GM23338 (cell line): ENCODE results near the gene GVQW3. TPM values are rescaled to one million over a fixed set of nuclear protein-coding genes. Genes with fewer than 3 reads are reported as not detected.

Experiments used
- ATAC-seq: fragments of 200-7000 bp; cut with Tn5 transposase; 3 replicates; pipeline ENCODE4 v1.9.1; 2020
- DNase-seq: peaks from one replicate; pipeline ENCODE4 v3.0.0-alpha.2; 2015; ENCODE audit warnings: low spot score
- H2AFZ ChIP-seq: fragments of 200-600 bp; sonication (generic); 2 replicates; pipeline ENCODE4 v1.8.0; 2016; ENCODE audit warnings: antibody characterized with exemption, mild to moderate bottlenecking, moderate library complexity
- H3F3A ChIP-seq: fragments of 200-600 bp; sonication (generic); replicated peaks from 2 replicates; pipeline ENCODE4 v1.8.0; 2017; ENCODE audit warnings: antibody characterized with exemption, mixed run types, low read depth
- H3K27ac ChIP-seq: fragments of 200-600 bp; sonication (generic); 2 replicates; pipeline ENCODE4 v1.6.1; 2016; ENCODE audit warnings: low read depth
- H3K27me3 ChIP-seq: fragments of 200-600 bp; sonication (generic); 2 replicates; pipeline ENCODE4 v1.8.0; 2016; ENCODE audit warnings: mild to moderate bottlenecking, mixed run types, moderate library complexity; ENCODE audit not compliant: insufficient read depth
- H3K36me3 ChIP-seq: fragments of 200-600 bp; sonication (generic); 2 replicates; pipeline ENCODE4 v1.8.0; 2016; ENCODE audit warnings: mild to moderate bottlenecking; ENCODE audit not compliant: insufficient read depth
- H3K4me1 ChIP-seq: fragments of 200-600 bp; sonication (generic); 2 replicates; pipeline ENCODE4 v1.8.0; 2016; ENCODE audit warnings: mild to moderate bottlenecking, moderate library complexity; ENCODE audit not compliant: insufficient read depth
- H3K4me2 ChIP-seq: fragments of 200-600 bp; sonication (generic); 2 replicates; pipeline ENCODE4 v1.7.1; 2017; ENCODE audit warnings: mixed run types
- H3K4me3 ChIP-seq: fragments of 200-600 bp; sonication (generic); 2 replicates; pipeline ENCODE4 v1.6.1; 2016; ENCODE audit warnings: mixed run types
- H3K79me2 ChIP-seq: fragments of 200-600 bp; sonication (generic); replicated peaks from 2 replicates; pipeline ENCODE4 v1.8.0; 2017; ENCODE audit warnings: mild to moderate bottlenecking; ENCODE audit not compliant: insufficient read depth
- H3K9me2 ChIP-seq: fragments of 200-600 bp; sonication (generic); 2 replicates; pipeline ENCODE4 v1.8.0; 2017; ENCODE audit not compliant: insufficient read depth
- H4K20me1 ChIP-seq: fragments of 200-600 bp; sonication (generic); replicated peaks from 2 replicates; pipeline ENCODE4 v1.8.0; 2017; ENCODE audit warnings: mild to moderate bottlenecking; ENCODE audit not compliant: insufficient read depth
- H3K27ac Mint-ChIP-seq: 2 replicates; pipeline ENCODE4 v1.8.0; 2020; ENCODE audit warnings: inconsistent platforms, mild to moderate bottlenecking, moderate library complexity, mixed read lengths
- H3K27me3 Mint-ChIP-seq: 3 replicates; pipeline ENCODE4 v1.8.0; 2022; ENCODE audit warnings: low read depth, mild to moderate bottlenecking, moderate library complexity, mixed read lengths, inconsistent platforms; ENCODE audit not compliant: insufficient read depth, poor library complexity
- H3K36me3 Mint-ChIP-seq: 3 replicates; pipeline ENCODE4 v1.8.0; 2021; ENCODE audit warnings: low read depth, mild to moderate bottlenecking, inconsistent platforms, moderate library complexity, mixed read lengths
- H3K4me1 Mint-ChIP-seq: 3 replicates; pipeline ENCODE4 v1.8.0; 2020; ENCODE audit warnings: mild to moderate bottlenecking, inconsistent platforms, mixed read lengths
- H3K4me3 Mint-ChIP-seq: 3 replicates; pipeline ENCODE4 v1.8.0; 2021; ENCODE audit warnings: moderate library complexity, mild to moderate bottlenecking, inconsistent platforms, mixed read lengths
- H3K9me3 Mint-ChIP-seq: 3 replicates; pipeline ENCODE4 v1.8.0; 2020; ENCODE audit warnings: moderate library complexity, mild to moderate bottlenecking, inconsistent platforms, mixed read lengths
- CREB1 ChIP-seq: fragments of 250-450 bp; sonication (Bioruptor Pico); IDR thresholded peaks from 2 replicates; pipeline ENCODE4 v1.5.0; 2020; ENCODE audit warnings: low read depth, mild to moderate bottlenecking, moderate library complexity
- polyA plus RNA-seq: library from polyadenylated mRNA; unstranded; fragments of >200 nt; fragmentation: Nextera tagmentation; extraction: Ambion mirVana; gene quantifications from 2 replicates; pipeline ENCODE4 v1.2.1, GENCODE V29; 2016
- total RNA-seq: library from RNA; depleted of rRNA; stranded (reverse); fragments of >200 nt; shearing (Covaris generic); gene quantifications from 2 replicates; pipeline ENCODE4 v1.2.3, GENCODE V29; 2014
- TF ChIP-seq, protein P1 (sequence below): fragments of 250-450 bp; sonication (Bioruptor Pico); IDR thresholded peaks from 2 replicates; pipeline ENCODE4 v1.5.0; 2020; ENCODE audit warnings: mild to moderate bottlenecking, moderate library complexity
- TF ChIP-seq, protein P2 (sequence below), 2 experiments: fragments of 200-600 bp in 1 of 2; sonication (generic) in 1 of 2; conservative IDR thresholded peaks; 2 replicates each; pipeline versions ENCODE4 v1.5.1 to v1.6.1; 2016 to 2017; ENCODE audit warnings: antibody characterized with exemption in 2 of 2, low read depth in 2 of 2, mild to moderate bottlenecking in 2 of 2, moderate library complexity in 1 of 2
- TF ChIP-seq, protein P3 (sequence below): IDR thresholded peaks from 2 replicates; pipeline ENCODE4 v1.6.1; 2016; ENCODE audit warnings: antibody characterized with exemption

The GVQW3 gene
- total and polyA plus RNA-seq, 2 experiments from 2014 or later = 3.5 to 4.9 TPM

DNA sequence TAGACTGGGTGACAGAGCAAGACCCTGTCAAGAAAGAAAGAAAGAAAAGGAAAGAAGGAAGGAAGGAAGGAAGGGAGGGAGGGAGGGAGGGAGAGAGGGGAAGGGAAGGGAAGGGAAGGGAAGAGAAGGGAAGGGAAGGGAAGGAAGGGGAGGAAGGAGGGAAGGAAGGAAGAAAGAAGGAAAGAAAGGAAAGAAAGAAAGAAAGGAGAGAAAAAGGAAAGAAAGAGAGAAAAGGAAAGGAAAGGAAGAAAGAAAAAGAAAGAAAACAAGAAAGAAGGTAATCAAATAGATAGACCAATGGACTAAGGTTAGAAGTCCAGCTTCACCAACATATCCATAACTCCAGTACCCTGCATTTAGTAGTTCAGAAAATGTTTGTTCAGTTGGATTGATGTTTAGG lies 45.5 kb downstream of the GVQW3 start:
- no peaks in the 10 kb centered on the region for H3K9me3 Mint-ChIP-seq
- Histone ChIP-seq H4K20me1 (no peaks in the 10 kb centered on the region), H3K9me2 (no peaks in the 10 kb centered on the region), H3K4me1 (no peaks in the 10 kb centered on the region), H3K36me3 (no peaks in the 10 kb centered on the region), H3K4me3 (no peak overlapping the region), H3K4me2 (no peak overlapping the region), H3F3A (no peaks in the 10 kb centered on the region), H3K27me3 (no peaks in the 10 kb centered on the region), H3K79me2 (no peaks in the 10 kb centered on the region), H2AFZ (no peak overlapping the region), H3K27ac (no peak overlapping the region)
- DNase-seq (no peak), ATAC-seq (no peak)
- H3K27me3 Mint-ChIP-seq = no peaks in the 10 kb centered on the region
- no peaks in the 10 kb centered on the region for H3K36me3 Mint-ChIP-seq
- TF ChIP-seq CREB1 (CRISPR knock-in tag) = no peak
- TF ChIP-seq, protein P1, sequence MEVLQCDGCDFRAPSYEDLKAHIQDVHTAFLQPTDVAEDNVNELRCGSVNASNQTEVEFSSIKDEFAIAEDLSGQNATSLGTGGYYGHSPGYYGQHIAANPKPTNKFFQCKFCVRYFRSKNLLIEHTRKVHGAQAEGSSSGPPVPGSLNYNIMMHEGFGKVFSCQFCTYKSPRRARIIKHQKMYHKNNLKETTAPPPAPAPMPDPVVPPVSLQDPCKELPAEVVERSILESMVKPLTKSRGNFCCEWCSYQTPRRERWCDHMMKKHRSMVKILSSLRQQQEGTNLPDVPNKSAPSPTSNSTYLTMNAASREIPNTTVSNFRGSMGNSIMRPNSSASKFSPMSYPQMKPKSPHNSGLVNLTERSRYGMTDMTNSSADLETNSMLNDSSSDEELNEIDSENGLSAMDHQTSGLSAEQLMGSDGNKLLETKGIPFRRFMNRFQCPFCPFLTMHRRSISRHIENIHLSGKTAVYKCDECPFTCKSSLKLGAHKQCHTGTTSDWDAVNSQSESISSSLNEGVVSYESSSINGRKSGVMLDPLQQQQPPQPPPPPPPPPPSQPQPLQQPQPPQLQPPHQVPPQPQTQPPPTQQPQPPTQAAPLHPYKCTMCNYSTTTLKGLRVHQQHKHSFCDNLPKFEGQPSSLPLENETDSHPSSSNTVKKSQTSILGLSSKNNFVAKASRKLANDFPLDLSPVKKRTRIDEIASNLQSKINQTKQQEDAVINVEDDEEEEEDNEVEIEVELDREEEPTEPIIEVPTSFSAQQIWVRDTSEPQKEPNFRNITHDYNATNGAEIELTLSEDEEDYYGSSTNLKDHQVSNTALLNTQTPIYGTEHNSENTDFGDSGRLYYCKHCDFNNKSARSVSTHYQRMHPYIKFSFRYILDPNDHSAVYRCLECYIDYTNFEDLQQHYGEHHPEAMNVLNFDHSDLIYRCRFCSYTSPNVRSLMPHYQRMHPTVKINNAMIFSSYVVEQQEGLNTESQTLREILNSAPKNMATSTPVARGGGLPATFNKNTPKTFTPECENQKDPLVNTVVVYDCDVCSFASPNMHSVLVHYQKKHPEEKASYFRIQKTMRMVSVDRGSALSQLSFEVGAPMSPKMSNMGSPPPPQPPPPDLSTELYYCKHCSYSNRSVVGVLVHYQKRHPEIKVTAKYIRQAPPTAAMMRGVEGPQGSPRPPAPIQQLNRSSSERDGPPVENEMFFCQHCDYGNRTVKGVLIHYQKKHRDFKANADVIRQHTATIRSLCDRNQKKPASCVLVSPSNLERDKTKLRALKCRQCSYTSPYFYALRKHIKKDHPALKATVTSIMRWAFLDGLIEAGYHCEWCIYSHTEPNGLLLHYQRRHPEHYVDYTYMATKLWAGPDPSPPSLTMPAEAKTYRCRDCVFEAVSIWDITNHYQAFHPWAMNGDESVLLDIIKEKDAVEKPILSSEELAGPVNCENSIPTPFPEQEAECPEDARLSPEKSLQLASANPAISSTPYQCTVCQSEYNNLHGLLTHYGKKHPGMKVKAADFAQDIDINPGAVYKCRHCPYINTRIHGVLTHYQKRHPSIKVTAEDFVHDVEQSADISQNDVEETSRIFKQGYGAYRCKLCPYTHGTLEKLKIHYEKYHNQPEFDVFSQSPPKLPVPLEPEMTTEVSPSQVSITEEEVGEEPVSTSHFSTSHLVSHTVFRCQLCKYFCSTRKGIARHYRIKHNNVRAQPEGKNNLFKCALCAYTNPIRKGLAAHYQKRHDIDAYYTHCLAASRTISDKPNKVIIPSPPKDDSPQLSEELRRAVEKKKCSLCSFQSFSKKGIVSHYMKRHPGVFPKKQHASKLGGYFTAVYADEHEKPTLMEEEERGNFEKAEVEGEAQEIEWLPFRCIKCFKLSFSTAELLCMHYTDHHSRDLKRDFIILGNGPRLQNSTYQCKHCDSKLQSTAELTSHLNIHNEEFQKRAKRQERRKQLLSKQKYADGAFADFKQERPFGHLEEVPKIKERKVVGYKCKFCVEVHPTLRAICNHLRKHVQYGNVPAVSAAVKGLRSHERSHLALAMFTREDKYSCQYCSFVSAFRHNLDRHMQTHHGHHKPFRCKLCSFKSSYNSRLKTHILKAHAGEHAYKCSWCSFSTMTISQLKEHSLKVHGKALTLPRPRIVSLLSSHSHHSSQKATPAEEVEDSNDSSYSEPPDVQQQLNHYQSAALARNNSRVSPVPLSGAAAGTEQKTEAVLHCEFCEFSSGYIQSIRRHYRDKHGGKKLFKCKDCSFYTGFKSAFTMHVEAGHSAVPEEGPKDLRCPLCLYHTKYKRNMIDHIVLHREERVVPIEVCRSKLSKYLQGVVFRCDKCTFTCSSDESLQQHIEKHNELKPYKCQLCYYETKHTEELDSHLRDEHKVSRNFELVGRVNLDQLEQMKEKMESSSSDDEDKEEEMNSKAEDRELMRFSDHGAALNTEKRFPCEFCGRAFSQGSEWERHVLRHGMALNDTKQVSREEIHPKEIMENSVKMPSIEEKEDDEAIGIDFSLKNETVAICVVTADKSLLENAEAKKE (CRISPR knock-in tag) = no peak
- TF ChIP-seq, protein P2, sequence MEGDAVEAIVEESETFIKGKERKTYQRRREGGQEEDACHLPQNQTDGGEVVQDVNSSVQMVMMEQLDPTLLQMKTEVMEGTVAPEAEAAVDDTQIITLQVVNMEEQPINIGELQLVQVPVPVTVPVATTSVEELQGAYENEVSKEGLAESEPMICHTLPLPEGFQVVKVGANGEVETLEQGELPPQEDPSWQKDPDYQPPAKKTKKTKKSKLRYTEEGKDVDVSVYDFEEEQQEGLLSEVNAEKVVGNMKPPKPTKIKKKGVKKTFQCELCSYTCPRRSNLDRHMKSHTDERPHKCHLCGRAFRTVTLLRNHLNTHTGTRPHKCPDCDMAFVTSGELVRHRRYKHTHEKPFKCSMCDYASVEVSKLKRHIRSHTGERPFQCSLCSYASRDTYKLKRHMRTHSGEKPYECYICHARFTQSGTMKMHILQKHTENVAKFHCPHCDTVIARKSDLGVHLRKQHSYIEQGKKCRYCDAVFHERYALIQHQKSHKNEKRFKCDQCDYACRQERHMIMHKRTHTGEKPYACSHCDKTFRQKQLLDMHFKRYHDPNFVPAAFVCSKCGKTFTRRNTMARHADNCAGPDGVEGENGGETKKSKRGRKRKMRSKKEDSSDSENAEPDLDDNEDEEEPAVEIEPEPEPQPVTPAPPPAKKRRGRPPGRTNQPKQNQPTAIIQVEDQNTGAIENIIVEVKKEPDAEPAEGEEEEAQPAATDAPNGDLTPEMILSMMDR (conservative IDR thresholded peaks at IDR 0.05; ENCODE audit: low read depth in 2 of 2) = no peak
- TF ChIP-seq, protein P3, sequence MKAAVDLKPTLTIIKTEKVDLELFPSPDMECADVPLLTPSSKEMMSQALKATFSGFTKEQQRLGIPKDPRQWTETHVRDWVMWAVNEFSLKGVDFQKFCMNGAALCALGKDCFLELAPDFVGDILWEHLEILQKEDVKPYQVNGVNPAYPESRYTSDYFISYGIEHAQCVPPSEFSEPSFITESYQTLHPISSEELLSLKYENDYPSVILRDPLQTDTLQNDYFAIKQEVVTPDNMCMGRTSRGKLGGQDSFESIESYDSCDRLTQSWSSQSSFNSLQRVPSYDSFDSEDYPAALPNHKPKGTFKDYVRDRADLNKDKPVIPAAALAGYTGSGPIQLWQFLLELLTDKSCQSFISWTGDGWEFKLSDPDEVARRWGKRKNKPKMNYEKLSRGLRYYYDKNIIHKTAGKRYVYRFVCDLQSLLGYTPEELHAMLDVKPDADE = no peak
- peaks cover 4% of the 10 kb centered on the region; the same call in 1 of the 3 replicates for H3K4me1 Mint-ChIP-seq
- H3K4me3 Mint-ChIP-seq = no peak overlapping the region
- H3K27ac Mint-ChIP-seq = no peak overlapping the region
